Erythroblast (primary cell): ENCODE results near the gene RHOF.

Source experiments
- DNase-seq, 2 experiments: peaks; one replicate each; lab custom pipeline; 2025; lab: John Stamatoyannopoulos, UW
- GATA1 ChIP-seq: IDR thresholded peaks from 2 replicates; pipeline ENCODE4 v1.6.1; 2011; ENCODE audit warnings: low read depth, mild to moderate bottlenecking, control low read depth, low read length, moderate library complexity
- POLR2A ChIP-seq: IDR thresholded peaks from 2 replicates; pipeline ENCODE4 v1.6.1; 2011; ENCODE audit warnings: mild to moderate bottlenecking, low read length

RHOF gene

GRCh38 chr12:121755591-121755990, 37.9 kb downstream of the RHOF start:
- TF ChIP-seq POLR2A = no peak
- no peak for TF ChIP-seq GATA1
- DNase-seq = no peak

- DNase-seq = no peak
- no peak for TF ChIP-seq GATA1
- TF ChIP-seq POLR2A = no peak
Observed at GRCh38 chr12:121754836-121755235, 38.7 kb downstream of the RHOF start.

- TF ChIP-seq GATA1 (no peak), POLR2A (no peak)
- DNase-seq = no peak
Observed at GRCh38 chr12:121753844-121754264, 39.6 kb downstream of the RHOF start.

GRCh38 chr12:121751749-121752351, 41.6 kb downstream of the RHOF start:
- TF ChIP-seq GATA1 (no peak), POLR2A (no peak)
- no peak for DNase-seq

- TF ChIP-seq GATA1 (no peak), POLR2A (no peak)
- DNase-seq = no peak
Observed at GRCh38 chr12:121751034-121751433, 42.5 kb downstream of the RHOF start.

GRCh38 chr12:121750507-121750955, 43.0 kb downstream of the RHOF start:
- TF ChIP-seq GATA1 = no peak
- no peak for TF ChIP-seq POLR2A
- DNase-seq = peak; percentile 32 to 36

- DNase-seq = no peak
- TF ChIP-seq GATA1 (no peak), POLR2A (no peak)
Observed at GRCh38 chr12:121749267-121749666, 44.2 kb downstream of the RHOF start.

GRCh38 chr12:121748571-121749265, 44.8 kb downstream of the RHOF start:
- peak; percentile 80 to 89 for DNase-seq
- TF ChIP-seq GATA1 (no peak), POLR2A (no peak)

- DNase-seq = no peak
- TF ChIP-seq GATA1 (no peak), POLR2A (no peak)
Observed at GRCh38 chr12:121748218-121748570, 45.3 kb downstream of the RHOF start.

- peak; percentile 31 to 37 for DNase-seq
Observed at GRCh38 chr12:121745545-121745944, 47.9 kb downstream of the RHOF start.

- DNase-seq = no peak
- TF ChIP-seq POLR2A (no peak), GATA1 (no peak)
Observed at GRCh38 chr12:121741743-121742142, 51.7 kb downstream of the RHOF start.

- no peak for TF ChIP-seq GATA1
- no peak for DNase-seq
Observed at GRCh38 chr12:121740847-121741246, 52.6 kb downstream of the RHOF start.

- TF ChIP-seq POLR2A (peak; percentile 45), GATA1 (peak; percentile 97)
- peak; percentile 95 to 98 for DNase-seq
Observed at GRCh38 chr12:121738340-121738858, 55.1 kb downstream of the RHOF start.

GRCh38 chr12:121733849-121734248, 59.6 kb downstream of the RHOF start:
- no peak for TF ChIP-seq POLR2A
- TF ChIP-seq GATA1 = no peak
- peak; percentile 52 to 60 for DNase-seq

GRCh38 chr12:121731473-121731872, 62.0 kb downstream of the RHOF start:
- TF ChIP-seq POLR2A (no peak), GATA1 (no peak)
- DNase-seq = no peak

- DNase-seq = no peak
- TF ChIP-seq GATA1 (no peak), POLR2A (no peak)
Observed at GRCh38 chr12:121729021-121729420, 64.5 kb downstream of the RHOF start.
